ENCODE measurements around the gene FHOD3. TPM values are rescaled to one million over a fixed set of nuclear protein-coding genes. Genes with fewer than 3 reads are reported as not detected.

The FHOD3 gene
- total and polyA plus RNA-seq, 2 of the 8 experiments (the other 6 are each of a cell fraction or from before 2014, with no cell fraction given): 9.7 to 10.5 TPM

DNA sequence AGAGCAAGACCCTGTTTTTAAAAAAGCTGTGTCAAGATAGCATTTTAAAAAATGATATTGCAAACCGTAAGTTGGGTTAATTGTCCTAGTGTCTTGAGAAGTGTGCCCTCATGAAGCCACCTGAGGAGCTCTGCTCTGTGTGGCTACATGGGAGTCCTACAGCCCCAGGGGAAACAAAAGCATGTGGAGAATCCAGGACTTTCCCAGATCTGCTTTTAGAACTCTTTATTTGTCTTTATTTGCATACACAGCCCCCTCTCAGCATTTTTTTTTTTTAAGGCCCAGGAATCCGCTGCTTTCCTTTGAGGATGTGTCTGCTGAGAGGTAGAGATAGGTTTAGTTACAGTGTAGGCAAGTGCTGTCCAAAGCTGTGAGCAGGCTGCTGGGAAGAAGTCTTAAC, 219.2 kb downstream of the FHOD3 start (continued):
- TF ChIP-seq EP300 (IDR thresholded peaks at IDR 0.05; ENCODE audit: borderline replicate concordance in 1 of 2, low read depth in 2 of 2, low read length in 2 of 2): no peak
